NCI-H2081 (cell line): Measurements from ENCODE around the gene MRRF.
"Not testable (repeated sequence)": the region's sequence is repeated elsewhere in the genome, so short reads cannot be mapped to it uniquely, and the experiment has no call there.

ENCODE experiments used
- DNase-seq, 2 experiments: peaks; one replicate each; lab custom pipeline; 2025; lab: John Stamatoyannopoulos, UW

Gene MRRF

GRCh38 chr9:122360891-122361290, 96.2 kb downstream of the MRRF start:
- DNase-seq: no peak

- not testable (repeated sequence) for DNase-seq
These were observed 98.4 kb downstream of the MRRF start for GRCh38 chr9:122363131-122363530.

DNA sequence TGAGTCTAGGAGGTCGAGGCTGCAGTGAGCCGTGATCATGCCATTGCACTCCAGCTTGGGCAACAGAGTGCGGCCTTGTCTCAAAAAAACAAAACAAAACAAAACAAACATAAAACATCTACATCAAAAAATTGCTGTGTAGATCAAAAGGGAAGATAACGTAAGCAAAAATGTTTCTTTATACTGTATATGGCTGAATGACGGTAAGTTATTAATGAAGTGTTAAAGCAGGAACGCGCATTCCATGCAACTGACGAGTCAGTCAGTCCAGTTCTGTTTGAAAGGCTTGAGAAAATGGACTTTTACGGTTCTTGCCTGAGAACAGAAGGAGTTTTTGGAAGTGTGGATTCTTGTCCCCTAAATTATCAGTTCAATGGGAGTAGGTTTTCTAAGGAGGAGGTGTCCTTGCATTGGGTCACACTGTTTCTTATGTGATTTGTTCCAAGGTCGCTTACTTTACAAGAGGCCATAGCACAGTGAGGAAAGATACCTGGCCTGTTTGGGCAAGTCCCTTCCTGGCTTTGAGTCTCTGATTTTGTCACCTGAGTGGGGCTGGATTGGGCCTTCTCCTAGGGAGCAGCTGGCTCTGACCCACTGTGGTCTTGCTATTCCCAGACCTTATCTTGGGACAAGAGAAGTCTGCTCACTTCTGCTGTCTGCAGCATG, 99.6 kb downstream of the MRRF start:
- no peak for DNase-seq

DNA sequence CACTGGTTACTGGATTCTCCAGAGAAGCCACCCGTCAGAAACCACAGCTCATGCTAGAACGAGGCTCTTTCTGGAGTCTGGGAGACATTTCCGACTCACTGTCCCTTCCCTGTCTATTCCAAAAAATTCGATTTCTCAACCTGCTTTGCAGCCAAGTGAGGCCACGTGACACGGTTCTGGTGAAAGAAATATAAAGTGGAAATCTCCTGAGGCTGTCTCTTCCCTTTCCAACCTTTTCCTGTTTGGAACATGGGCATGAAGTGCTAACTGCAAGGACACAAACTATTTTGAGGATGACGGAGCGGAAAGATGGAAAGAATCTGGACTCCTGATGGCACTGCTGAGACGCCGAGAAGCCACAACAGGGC, 100.1 kb downstream of the MRRF start:
- DNase-seq: no peak

DNA sequence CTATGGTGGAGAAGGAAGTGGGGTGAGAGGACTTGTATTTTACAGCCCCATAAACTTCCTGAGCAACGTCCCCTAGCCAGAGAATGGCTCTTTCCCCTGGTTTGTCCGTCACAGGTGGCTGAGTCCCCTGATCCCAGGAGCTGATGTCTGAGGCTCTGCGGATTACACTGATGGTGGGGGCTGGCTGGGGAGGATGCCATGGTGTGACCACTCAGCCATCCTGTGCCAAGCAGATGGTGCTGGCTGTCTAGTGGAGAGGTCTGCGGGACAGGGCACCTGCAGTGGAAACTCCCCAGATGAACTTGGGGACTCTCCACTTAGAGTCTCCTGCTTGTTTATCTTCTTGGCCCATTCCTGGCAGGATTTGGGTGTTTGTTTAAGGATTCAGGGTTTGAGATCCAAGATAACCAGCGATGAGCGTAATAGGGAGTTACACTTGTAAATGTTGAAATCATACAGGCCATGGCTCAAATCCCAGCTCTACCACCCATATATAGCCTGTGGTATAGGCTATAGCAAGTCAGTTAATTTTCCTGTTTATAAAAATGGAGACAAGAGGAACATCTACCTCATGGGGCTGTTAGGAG, 101.5 kb downstream of the MRRF start:
- no peak for DNase-seq

DNA sequence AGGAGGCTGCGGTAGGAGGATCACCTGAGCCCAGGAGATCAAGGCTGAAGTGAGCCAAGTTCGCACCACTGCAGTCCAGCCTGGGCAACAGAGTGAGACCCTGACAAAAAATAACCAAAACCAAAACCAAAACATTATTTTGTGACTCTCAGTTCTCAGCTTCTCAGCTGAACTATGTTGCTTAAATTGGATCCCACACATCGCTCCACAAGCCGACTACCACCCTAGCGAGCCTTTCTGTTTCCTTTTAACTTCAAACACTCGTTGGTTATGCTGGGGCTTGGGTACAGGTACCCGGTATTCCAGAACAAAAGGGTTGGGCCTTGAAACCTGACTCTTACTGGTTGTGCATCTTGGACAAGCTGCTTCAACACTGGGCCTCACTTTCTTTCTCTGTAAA, 102.4 kb downstream of the MRRF start:
- no peak for DNase-seq

DNA sequence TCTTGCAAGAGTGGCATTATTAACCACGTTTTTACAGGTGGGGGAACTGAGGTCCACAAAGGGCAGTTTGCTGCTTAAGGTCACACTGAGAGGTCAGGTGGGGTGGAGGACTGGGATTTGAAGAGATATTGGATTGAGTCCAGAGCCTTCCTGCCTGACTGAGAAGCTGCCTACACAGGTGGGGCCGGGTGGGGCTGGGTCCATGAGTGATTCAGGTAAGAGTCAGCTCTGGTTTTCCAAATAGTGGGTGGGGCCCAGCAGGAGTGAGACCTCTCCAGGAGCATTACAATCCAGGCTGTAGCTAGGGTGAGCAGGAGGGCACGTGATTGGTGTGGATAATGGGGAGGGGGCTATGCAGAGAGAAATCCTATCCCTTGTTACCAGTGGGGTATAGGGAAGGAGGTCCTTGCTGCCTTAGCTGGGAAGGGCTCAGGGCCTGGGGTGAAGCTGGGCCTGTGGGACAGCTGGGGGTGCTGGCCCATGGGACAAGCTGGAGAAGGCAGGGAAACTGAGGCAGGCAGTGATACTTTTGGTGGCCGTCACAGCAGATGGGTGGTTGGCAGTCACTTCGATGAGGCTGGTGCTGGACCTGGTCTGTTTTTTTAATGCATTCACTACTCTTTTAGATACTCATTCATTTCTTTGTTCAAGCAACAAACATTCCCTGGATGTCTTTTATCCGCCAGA, 103.2 kb downstream of the MRRF start:
- no peak for DNase-seq

DNA sequence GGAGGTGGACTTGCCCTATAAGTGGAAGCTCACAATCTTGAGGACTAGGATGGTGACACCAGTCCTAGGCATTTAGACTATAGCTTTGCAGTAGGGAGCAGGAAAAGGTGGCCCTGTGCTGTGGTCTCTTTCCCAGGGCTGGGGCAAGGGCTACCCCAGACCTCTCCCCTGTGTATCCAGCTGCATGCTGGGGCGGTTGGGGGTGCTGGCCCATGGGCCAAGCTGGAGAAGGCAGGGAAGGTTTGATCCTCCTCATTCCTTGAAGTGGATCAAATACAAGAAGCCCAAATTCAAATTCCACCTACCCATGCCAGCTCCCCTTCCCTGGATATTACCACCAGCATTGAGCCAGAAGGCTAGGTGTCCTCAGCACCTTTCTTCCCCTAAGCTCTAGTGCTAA, 104.0 kb downstream of the MRRF start:
- no peak for DNase-seq

- DNase-seq: no peak
These were observed 105.6 kb downstream of the MRRF start for GRCh38 chr9:122370303-122370702.

- DNase-seq: peak; percentile 34 to 51
These were observed 106.4 kb downstream of the MRRF start, which contains the start of gene PTGS1 for GRCh38 chr9:122370869-122371755. Gene PTGS1, plus strand, starts transcription at chr9:122371024. Its CDS starts 61 bp downstream, at chr9:122371085.

DNA sequence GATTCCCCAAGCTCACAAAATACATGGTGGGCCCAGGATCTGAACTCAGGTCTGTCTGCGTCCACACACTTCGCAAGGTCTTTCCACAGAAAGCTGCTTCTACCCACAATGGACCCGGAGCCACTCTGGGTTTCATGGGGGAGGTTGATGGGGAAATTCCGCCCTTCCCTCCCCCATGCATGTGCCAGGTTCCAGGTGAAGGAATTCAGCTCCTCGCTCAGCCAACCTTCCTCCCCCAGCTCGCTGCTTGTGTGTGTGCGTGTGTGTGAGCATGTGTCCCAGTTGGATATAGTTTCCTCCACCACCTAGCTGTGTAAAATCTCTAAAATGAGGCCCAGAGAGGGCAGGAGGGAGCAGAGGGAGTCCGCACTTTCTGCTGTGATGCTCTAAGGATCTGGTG, 107.2 kb downstream of the MRRF start:
- DNase-seq: no peak

- no peak for DNase-seq
These were observed 108.5 kb downstream of the MRRF start for GRCh38 chr9:122372856-122373845.

DNA sequence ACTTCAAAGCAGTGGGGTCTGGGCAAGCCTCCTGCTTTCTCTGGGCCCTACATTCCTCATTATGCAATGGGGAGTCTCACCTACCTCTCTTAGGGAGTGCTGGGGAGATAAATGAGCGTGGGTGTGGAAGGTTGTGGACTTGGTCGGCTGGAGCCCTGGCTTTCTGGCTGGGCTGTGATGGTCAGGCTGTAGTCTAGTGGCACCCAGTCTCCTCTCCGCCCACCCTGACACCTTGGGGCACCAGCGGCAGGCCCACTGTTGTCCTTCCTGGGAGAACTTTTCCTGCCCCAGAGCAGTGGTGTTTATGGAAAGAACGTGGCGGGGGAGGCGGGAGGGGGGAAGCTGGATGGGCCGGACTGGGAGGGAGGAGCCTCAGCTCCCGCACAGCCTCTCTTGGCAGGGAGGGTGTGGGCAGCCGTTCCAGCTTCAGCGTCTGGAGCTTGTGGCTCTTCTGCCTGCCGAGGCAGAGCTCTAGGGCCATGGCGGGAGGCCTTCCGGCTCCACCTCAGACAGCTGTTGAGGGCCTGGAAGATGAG, 110.3 kb downstream of the MRRF start:
- DNase-seq: no peak

- no peak for DNase-seq
These were observed 112.1 kb downstream of the MRRF start for GRCh38 chr9:122376796-122377195.

- no peak for DNase-seq
These were observed 112.8 kb downstream of the MRRF start for GRCh38 chr9:122377241-122378164.

DNA sequence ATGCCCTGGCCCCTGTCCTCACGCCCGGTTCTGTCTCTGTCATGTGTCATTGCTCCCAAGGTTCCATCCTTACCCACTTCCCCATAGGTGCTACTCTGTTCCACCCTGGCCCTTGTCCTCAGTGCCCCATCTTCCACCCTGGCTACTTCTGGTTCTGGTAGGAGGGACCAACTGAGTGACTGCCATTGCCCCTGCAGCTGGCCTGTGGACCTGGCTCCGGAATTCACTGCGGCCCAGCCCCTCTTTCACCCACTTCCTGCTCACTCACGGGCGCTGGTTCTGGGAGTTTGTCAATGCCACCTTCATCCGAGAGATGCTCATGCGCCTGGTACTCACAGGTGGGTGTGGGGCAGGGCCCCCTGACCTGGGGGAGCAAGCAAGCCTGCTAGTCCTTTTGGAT, 113.6 kb downstream of the MRRF start:
- DNase-seq: no peak

GRCh38 chr9:122379340-122379739, 114.7 kb downstream of the MRRF start:
- no peak for DNase-seq

- DNase-seq: no peak
These were observed 115.6 kb downstream of the MRRF start for GRCh38 chr9:122380293-122380692.
